K562 (cell line): ENCODE data around the gene AP1AR. TPM values are rescaled to one million over a fixed set of nuclear protein-coding genes. Genes with fewer than 3 reads are reported as not detected.

Source experiments
- NCOA6 ChIP-seq: fragments of 450-650 bp; IDR thresholded peaks from 2 replicates; pipeline ENCODE4 v1.6.1; 2017; ENCODE audit warnings: mild to moderate bottlenecking
- TAF15 ChIP-seq: fragments of 200-400 bp; formaldehyde crosslinking; IDR thresholded peaks from 2 replicates; pipeline ENCODE4 v1.6.1; 2017; ENCODE audit warnings: mild to moderate bottlenecking, low read depth, low read length, moderate library complexity
- ZBTB12 ChIP-seq: fragments of 250-450 bp; sonication (Bioruptor Pico); IDR thresholded peaks from 2 replicates; pipeline ENCODE4 v1.4.0; 2020
- ZNF449 ChIP-seq: fragments of 250-450 bp; sonication (Bioruptor Pico); IDR thresholded peaks from 2 replicates; pipeline ENCODE4 v1.8.0; 2022; ENCODE audit warnings: moderate library complexity, mild to moderate bottlenecking, inconsistent platforms
- polyA plus RNA-seq, 8 experiments: library from polyadenylated mRNA; depleted of rRNA in 4 of 8; stranded (reverse) in 5 of 8; unstranded in 3 of 8; fragments of >200 nt; fragmentation: Nextera tagmentation in 2 of 8; fragmentation: Illumina TruSeq in 1 of 8; extraction: Ambion mirVana in 2 of 8; extraction: Trizol in 1 of 8; gene quantifications; 2 replicates each; pipeline versions ENCODE4 v1.2.1 to v1.2.3, GENCODE V29; 2011 to 2014; ENCODE audit warnings: inconsistent platforms in 1 of 8, missing spikeins in 1 of 8
- total RNA-seq, 7 experiments: library from RNA; depleted of rRNA in 6 of 7; stranded (reverse); fragments of >200 nt in 6 of 7; fragmentation: Illumina TruSeq in 2 of 7; extraction: Trizol in 2 of 7; gene quantifications; 2 replicates each; pipeline versions ENCODE4 v1.2.1 to v1.2.3, GENCODE V29; 2011 to 2021; ENCODE audit warnings: low replicate concordance in 1 of 7
- TF ChIP-seq, protein P1 (sequence below): fragments of 250-450 bp; sonication (Bioruptor Pico); IDR thresholded peaks from 2 replicates; pipeline ENCODE4 v1.5.0; 2021
- TF ChIP-seq, protein P2 (sequence below): fragments of 250-450 bp; sonication (Bioruptor Pico); IDR thresholded peaks from 2 replicates; pipeline ENCODE4 v1.4.0; 2020; ENCODE audit warnings: mild to moderate bottlenecking
- TF ChIP-seq, protein P3 (sequence below): fragments of 450-650 bp; IDR thresholded peaks from 2 replicates; pipeline ENCODE4 v1.6.1; 2016; ENCODE audit warnings: mild to moderate bottlenecking, moderate library complexity

AP1AR gene
- total and polyA plus RNA-seq, 9 of the 15 experiments (the other 6 are each of a cell fraction or from before 2014, with no cell fraction given) = 2.6 to 20.7 (median 12.2) TPM

DNA sequence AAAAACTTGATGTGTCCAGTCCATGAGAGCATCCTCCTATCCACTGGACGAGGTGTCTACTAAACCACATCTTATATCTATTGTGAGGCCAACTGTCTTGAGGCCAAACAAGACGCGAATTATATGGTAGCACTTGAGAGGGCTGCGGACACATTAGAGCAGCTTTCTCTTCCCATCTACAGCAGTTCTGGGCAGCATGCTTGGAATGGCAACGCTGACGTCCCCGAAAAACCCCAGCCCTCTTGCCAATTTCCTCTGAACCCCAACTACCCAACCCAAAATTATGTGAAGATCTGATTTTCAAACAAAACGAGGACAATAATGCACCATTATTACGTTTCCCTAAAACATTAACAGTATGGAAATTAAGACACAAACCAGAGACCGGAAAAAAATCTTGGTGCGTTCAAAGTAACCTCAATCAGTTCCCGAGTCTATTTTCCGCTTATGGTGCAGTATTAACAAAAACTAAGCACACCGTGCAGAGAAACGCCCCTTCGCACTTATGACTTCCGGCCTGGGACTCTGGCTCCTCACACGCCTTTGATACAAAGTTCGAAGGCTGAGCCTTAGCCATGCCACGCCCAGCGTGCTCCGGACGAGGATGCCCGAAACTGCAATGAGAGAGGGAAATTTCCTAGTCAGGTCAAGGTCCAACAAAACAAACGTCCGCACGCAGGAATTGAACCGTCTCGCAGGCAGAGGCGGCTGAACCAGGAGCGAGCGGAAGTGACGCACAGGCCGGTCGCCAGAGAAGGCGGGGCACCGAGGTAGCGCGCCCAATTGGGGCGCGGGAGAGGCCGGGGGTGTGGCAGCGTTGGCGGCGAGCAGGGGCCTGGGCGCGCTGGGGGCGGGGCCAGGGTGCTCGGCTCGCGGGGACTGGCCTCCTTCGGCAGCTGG, 458 bp upstream of the AP1AR start (continued):
- TF ChIP-seq ZNF449 (0 out of 2 replicates have a peak, but pooled peaks have one; percentile 30), TAF15 (no peak), NCOA6 (peak; percentile 44; the same call in 1 of the 2 replicates), ZBTB12 (CRISPR knock-in tag) (peak; percentile 85)
- TF ChIP-seq, protein P1, sequence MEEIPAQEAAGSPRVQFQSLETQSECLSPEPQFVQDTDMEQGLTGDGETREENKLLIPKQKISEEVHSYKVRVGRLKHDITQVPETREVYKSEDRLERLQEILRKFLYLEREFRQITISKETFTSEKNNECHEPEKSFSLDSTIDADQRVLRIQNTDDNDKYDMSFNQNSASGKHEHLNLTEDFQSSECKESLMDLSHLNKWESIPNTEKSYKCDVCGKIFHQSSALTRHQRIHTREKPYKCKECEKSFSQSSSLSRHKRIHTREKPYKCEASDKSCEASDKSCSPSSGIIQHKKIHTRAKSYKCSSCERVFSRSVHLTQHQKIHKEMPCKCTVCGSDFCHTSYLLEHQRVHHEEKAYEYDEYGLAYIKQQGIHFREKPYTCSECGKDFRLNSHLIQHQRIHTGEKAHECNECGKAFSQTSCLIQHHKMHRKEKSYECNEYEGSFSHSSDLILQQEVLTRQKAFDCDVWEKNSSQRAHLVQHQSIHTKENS (CRISPR knock-in tag) = no peak
- TF ChIP-seq, protein P2, sequence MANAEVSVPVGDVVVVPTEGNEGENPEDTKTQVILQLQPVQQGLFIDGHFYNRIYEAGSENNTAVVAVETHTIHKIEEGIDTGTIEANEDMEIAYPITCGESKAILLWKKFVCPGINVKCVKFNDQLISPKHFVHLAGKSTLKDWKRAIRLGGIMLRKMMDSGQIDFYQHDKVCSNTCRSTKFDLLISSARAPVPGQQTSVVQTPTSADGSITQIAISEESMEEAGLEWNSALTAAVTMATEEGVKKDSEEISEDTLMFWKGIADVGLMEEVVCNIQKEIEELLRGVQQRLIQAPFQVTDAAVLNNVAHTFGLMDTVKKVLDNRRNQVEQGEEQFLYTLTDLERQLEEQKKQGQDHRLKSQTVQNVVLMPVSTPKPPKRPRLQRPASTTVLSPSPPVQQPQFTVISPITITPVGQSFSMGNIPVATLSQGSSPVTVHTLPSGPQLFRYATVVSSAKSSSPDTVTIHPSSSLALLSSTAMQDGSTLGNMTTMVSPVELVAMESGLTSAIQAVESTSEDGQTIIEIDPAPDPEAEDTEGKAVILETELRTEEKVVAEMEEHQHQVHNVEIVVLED = peak; percentile 50; the same call in 1 of the 2 replicates
- TF ChIP-seq, protein P3, sequence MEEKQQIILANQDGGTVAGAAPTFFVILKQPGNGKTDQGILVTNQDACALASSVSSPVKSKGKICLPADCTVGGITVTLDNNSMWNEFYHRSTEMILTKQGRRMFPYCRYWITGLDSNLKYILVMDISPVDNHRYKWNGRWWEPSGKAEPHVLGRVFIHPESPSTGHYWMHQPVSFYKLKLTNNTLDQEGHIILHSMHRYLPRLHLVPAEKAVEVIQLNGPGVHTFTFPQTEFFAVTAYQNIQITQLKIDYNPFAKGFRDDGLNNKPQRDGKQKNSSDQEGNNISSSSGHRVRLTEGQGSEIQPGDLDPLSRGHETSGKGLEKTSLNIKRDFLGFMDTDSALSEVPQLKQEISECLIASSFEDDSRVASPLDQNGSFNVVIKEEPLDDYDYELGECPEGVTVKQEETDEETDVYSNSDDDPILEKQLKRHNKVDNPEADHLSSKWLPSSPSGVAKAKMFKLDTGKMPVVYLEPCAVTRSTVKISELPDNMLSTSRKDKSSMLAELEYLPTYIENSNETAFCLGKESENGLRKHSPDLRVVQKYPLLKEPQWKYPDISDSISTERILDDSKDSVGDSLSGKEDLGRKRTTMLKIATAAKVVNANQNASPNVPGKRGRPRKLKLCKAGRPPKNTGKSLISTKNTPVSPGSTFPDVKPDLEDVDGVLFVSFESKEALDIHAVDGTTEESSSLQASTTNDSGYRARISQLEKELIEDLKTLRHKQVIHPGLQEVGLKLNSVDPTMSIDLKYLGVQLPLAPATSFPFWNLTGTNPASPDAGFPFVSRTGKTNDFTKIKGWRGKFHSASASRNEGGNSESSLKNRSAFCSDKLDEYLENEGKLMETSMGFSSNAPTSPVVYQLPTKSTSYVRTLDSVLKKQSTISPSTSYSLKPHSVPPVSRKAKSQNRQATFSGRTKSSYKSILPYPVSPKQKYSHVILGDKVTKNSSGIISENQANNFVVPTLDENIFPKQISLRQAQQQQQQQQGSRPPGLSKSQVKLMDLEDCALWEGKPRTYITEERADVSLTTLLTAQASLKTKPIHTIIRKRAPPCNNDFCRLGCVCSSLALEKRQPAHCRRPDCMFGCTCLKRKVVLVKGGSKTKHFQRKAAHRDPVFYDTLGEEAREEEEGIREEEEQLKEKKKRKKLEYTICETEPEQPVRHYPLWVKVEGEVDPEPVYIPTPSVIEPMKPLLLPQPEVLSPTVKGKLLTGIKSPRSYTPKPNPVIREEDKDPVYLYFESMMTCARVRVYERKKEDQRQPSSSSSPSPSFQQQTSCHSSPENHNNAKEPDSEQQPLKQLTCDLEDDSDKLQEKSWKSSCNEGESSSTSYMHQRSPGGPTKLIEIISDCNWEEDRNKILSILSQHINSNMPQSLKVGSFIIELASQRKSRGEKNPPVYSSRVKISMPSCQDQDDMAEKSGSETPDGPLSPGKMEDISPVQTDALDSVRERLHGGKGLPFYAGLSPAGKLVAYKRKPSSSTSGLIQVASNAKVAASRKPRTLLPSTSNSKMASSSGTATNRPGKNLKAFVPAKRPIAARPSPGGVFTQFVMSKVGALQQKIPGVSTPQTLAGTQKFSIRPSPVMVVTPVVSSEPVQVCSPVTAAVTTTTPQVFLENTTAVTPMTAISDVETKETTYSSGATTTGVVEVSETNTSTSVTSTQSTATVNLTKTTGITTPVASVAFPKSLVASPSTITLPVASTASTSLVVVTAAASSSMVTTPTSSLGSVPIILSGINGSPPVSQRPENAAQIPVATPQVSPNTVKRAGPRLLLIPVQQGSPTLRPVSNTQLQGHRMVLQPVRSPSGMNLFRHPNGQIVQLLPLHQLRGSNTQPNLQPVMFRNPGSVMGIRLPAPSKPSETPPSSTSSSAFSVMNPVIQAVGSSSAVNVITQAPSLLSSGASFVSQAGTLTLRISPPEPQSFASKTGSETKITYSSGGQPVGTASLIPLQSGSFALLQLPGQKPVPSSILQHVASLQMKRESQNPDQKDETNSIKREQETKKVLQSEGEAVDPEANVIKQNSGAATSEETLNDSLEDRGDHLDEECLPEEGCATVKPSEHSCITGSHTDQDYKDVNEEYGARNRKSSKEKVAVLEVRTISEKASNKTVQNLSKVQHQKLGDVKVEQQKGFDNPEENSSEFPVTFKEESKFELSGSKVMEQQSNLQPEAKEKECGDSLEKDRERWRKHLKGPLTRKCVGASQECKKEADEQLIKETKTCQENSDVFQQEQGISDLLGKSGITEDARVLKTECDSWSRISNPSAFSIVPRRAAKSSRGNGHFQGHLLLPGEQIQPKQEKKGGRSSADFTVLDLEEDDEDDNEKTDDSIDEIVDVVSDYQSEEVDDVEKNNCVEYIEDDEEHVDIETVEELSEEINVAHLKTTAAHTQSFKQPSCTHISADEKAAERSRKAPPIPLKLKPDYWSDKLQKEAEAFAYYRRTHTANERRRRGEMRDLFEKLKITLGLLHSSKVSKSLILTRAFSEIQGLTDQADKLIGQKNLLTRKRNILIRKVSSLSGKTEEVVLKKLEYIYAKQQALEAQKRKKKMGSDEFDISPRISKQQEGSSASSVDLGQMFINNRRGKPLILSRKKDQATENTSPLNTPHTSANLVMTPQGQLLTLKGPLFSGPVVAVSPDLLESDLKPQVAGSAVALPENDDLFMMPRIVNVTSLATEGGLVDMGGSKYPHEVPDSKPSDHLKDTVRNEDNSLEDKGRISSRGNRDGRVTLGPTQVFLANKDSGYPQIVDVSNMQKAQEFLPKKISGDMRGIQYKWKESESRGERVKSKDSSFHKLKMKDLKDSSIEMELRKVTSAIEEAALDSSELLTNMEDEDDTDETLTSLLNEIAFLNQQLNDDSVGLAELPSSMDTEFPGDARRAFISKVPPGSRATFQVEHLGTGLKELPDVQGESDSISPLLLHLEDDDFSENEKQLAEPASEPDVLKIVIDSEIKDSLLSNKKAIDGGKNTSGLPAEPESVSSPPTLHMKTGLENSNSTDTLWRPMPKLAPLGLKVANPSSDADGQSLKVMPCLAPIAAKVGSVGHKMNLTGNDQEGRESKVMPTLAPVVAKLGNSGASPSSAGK = peak; percentile 85
